HL-60 (cell line): Measurements from ENCODE around the gene APOL1.

Experiments used
- CTCF ChIP-seq: IDR thresholded peaks from one replicate; pipeline ENCODE4 v1.5.1; 2011; ENCODE audit warnings: low read length, control low read depth, inconsistent platforms; ENCODE audit not compliant: insufficient read depth
- GABPA ChIP-seq: IDR thresholded peaks from 2 replicates; pipeline ENCODE4 v1.6.1; 2012; ENCODE audit warnings: low read depth
- SPI1 ChIP-seq: IDR thresholded peaks from 2 replicates; pipeline ENCODE4 v1.6.1; 2012; ENCODE audit warnings: low read depth, mild to moderate bottlenecking, borderline replicate concordance
- TF ChIP-seq, protein P1 (sequence below): IDR thresholded peaks from 2 replicates; pipeline ENCODE4 v1.6.1; 2012; ENCODE audit warnings: low read depth; ENCODE audit not compliant: insufficient replicate concordance

- TF ChIP-seq CTCF (no peak), GABPA (no peak), SPI1 (no peak)
- TF ChIP-seq, protein P1, sequence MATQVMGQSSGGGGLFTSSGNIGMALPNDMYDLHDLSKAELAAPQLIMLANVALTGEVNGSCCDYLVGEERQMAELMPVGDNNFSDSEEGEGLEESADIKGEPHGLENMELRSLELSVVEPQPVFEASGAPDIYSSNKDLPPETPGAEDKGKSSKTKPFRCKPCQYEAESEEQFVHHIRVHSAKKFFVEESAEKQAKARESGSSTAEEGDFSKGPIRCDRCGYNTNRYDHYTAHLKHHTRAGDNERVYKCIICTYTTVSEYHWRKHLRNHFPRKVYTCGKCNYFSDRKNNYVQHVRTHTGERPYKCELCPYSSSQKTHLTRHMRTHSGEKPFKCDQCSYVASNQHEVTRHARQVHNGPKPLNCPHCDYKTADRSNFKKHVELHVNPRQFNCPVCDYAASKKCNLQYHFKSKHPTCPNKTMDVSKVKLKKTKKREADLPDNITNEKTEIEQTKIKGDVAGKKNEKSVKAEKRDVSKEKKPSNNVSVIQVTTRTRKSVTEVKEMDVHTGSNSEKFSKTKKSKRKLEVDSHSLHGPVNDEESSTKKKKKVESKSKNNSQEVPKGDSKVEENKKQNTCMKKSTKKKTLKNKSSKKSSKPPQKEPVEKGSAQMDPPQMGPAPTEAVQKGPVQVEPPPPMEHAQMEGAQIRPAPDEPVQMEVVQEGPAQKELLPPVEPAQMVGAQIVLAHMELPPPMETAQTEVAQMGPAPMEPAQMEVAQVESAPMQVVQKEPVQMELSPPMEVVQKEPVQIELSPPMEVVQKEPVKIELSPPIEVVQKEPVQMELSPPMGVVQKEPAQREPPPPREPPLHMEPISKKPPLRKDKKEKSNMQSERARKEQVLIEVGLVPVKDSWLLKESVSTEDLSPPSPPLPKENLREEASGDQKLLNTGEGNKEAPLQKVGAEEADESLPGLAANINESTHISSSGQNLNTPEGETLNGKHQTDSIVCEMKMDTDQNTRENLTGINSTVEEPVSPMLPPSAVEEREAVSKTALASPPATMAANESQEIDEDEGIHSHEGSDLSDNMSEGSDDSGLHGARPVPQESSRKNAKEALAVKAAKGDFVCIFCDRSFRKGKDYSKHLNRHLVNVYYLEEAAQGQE = no peak
These were observed 50.9 kb downstream of the APOL1 start for GRCh38 chr22:36303874-36304273.
